Chondrocyte (in vitro differentiated cells): ENCODE results near the gene COL16A1. TPM values are rescaled to one million over a fixed set of nuclear protein-coding genes. Genes with fewer than 3 reads are reported as not detected.

Experiments
- DNase-seq: peaks from one replicate; pipeline ENCODE4 v3.0.0; 2021; ENCODE audit warnings: mixed read lengths, low spot score
- H3K27ac Mint-ChIP-seq: one replicate; pipeline ENCODE4 v1.8.0; 2021; ENCODE audit warnings: mild to moderate bottlenecking, moderate library complexity, mixed read lengths; ENCODE audit not compliant: unreplicated experiment
- H3K27me3 Mint-ChIP-seq: 2 replicates; pipeline ENCODE4 v1.8.0; 2021; ENCODE audit warnings: low read depth, mixed read lengths
- H3K36me3 Mint-ChIP-seq: 2 replicates; pipeline ENCODE4 v1.8.0; 2021; ENCODE audit warnings: low read depth, mixed read lengths
- H3K4me1 Mint-ChIP-seq: 2 replicates; pipeline ENCODE4 v1.8.0; 2021; ENCODE audit warnings: low read depth, mild to moderate bottlenecking, mixed read lengths
- H3K4me3 Mint-ChIP-seq: one replicate; pipeline ENCODE4 v1.8.0; 2021; ENCODE audit warnings: mild to moderate bottlenecking, moderate library complexity, mixed read lengths; ENCODE audit not compliant: unreplicated experiment
- H3K9me3 Mint-ChIP-seq: 2 replicates; pipeline ENCODE4 v1.8.0; 2021; ENCODE audit warnings: low read depth, mixed read lengths
- total RNA-seq: library from RNA; stranded (reverse); gene quantifications from 3 replicates; pipeline ENCODE4 v1.2.1, GENCODE V29; 2021
- TF ChIP-seq, protein P1 (sequence below): fragments of 200-600 bp; sonication (generic); IDR thresholded peaks from 2 replicates; pipeline ENCODE4 v1.5.0; 2021; ENCODE audit warnings: antibody characterized with exemption, mild to moderate bottlenecking, moderate library complexity

The COL16A1 gene
- total RNA-seq, 1 donor from 2014 or later = 230 TPM

DNA sequence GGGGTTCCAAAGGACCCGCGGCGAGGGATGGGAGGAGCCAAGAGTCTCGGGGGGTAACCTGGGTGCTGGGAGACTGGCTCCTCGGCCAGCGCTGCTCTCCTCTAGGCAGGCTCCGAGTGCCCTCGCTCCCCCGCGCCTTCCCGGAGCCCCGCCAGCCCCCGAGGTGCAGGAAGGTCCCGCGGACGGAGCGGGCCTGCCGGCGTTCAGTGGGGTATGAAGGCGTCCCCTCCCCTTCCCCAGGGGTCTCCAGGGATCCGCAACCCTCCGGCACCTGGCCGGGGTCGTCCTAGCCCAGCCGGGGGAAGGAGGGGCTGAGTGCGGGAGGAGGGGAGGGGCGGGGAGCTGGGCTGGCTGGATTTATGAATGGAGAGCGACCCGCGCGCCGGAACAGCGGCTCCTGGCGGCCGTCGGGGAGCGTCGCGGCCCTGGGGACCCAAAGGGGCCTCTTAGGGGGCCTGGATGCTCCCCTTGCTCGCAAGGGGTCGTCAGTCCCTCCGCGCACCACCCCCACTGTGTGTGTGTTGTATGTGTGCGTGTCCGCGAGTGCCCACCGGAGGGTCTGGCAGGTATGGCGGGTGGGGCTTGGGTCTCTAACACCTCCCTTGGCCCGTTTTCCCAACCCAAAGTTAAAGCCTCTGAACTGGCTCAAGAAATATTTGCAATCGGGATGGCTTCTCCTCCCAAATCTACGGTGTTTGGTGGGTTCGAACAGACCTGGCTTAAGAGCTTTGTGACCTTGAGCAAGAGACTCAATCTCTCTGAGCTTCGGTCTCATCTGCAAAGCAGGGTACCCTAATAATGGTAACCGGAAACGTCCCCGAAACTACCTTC is 85.7 kb downstream of the COL16A1 start:
- TF ChIP-seq, protein P1, sequence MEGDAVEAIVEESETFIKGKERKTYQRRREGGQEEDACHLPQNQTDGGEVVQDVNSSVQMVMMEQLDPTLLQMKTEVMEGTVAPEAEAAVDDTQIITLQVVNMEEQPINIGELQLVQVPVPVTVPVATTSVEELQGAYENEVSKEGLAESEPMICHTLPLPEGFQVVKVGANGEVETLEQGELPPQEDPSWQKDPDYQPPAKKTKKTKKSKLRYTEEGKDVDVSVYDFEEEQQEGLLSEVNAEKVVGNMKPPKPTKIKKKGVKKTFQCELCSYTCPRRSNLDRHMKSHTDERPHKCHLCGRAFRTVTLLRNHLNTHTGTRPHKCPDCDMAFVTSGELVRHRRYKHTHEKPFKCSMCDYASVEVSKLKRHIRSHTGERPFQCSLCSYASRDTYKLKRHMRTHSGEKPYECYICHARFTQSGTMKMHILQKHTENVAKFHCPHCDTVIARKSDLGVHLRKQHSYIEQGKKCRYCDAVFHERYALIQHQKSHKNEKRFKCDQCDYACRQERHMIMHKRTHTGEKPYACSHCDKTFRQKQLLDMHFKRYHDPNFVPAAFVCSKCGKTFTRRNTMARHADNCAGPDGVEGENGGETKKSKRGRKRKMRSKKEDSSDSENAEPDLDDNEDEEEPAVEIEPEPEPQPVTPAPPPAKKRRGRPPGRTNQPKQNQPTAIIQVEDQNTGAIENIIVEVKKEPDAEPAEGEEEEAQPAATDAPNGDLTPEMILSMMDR = peak; percentile 97
- DNase-seq = no peak

DNA sequence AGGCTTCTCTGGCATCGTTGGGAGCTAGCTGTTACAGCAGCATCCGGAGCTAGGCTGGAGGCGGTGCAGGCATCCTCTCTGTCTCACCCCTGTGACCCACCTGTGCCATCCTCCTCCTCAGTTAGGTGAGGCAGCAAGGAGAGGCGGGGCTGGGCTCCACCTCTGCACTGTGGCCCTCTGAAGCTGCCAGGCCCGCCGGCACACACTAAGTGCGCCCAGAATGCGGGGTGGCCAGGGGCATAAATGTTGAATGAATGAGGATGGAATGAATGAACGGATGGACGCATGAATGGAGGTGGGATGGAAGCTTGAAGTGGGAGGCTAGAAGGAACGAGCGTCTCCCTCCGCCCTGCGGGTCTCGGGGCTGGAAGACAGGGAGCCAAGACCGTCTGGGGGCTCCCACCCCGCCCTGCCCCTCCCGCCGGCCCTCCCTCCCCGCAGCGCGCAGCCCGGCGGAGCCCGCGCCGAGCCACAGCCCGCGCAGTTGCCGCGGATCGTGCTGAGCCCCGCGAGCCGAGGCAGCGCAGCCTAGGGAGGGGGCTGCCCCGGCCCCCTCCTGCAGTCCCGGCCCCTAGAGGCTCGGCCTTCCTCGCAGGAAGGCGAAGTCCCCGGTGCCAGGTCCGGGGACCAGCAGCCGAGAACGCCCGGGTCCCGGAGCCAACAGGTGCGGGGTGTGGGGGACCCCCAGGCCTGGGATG is 86.5 kb downstream of the COL16A1 start, which contains the start of gene HCRTR1:
Gene HCRTR1, plus strand, starts transcription at position 472 of the 698 bp plus-strand sequence. CDS start 1,504 bp downstream, outside the sequence.
- Mint-ChIP-seq H3K4me3 (peak within 1 kb of the TSS; percentile 64), H3K27ac (no peak within 1 kb of the TSS), H3K4me1 (peaks cover 10% of the 10 kb centered on the region), H3K36me3 (no peaks in the 10 kb centered on the region), H3K9me3 (no peaks in the 10 kb centered on the region), H3K27me3 (peaks cover 10% of the 10 kb centered on the region)
- TF ChIP-seq, protein P1 = no peak
- no peak for DNase-seq

More for the DNA sequence above, 85.7 kb downstream of the COL16A1 start:
- Mint-ChIP-seq H3K4me1 (peaks cover 10% of the 10 kb centered on the region), H3K27ac (no peak overlapping the region), H3K27me3 (peaks cover 10% of the 10 kb centered on the region), H3K4me3 (peak overlapping the region; percentile 47), H3K9me3 (no peaks in the 10 kb centered on the region), H3K36me3 (no peaks in the 10 kb centered on the region)

DNA sequence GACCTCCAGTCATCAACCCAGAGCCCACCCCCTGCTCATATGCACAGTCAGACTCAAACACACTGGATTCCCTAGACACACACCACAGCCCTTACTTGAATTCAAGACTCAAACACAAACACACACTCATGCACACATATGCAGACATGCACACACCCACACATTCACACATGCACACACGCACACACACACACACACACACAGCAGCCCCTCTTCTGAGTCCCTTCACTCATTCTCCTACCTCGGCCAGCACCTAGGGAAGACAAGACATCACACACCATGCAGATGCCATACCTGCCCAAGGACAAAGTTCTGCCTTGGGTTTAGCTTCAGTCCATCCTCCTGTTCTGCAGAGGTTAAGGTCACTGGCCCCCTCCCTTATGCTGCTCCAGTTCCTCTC is 87.9 kb downstream of the COL16A1 start:
- Mint-ChIP-seq H3K27ac (peak overlapping the region; percentile 24), H3K4me1 (peaks cover 10% of the 10 kb centered on the region), H3K4me3 (no peak overlapping the region), H3K9me3 (no peaks in the 10 kb centered on the region), H3K36me3 (no peaks in the 10 kb centered on the region), H3K27me3 (peaks cover 10% of the 10 kb centered on the region)
- DNase-seq = no peak
- TF ChIP-seq, protein P1 = no peak

DNA sequence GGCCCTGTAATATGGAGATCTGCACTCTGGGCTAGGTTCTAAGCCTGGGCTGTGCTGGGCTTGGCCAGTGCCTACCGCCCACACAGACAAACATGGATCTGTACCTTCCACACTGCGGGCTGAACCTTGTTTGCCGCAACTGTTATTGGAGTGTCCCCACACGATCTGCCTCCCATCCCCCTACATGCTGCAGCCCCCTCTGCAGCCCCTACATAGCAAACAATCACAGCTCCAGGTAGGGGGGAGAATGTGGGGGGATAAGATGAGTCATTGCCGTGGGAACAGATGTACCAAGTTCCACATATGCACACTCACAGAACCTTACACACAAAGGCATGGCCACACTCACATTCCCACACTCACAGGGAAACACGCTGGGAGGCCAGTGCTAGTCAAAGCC is 88.4 kb downstream of the COL16A1 start:
- peaks cover 10% of the 10 kb centered on the region for H3K4me1 Mint-ChIP-seq
- H3K9me3 Mint-ChIP-seq = no peaks in the 10 kb centered on the region
- DNase-seq = no peak
- peaks cover 10% of the 10 kb centered on the region for H3K27me3 Mint-ChIP-seq
- H3K4me3 Mint-ChIP-seq = no peak overlapping the region
- TF ChIP-seq, protein P1 = no peak
- peak overlapping the region; percentile 24 for H3K27ac Mint-ChIP-seq
- H3K36me3 Mint-ChIP-seq = no peaks in the 10 kb centered on the region

DNA sequence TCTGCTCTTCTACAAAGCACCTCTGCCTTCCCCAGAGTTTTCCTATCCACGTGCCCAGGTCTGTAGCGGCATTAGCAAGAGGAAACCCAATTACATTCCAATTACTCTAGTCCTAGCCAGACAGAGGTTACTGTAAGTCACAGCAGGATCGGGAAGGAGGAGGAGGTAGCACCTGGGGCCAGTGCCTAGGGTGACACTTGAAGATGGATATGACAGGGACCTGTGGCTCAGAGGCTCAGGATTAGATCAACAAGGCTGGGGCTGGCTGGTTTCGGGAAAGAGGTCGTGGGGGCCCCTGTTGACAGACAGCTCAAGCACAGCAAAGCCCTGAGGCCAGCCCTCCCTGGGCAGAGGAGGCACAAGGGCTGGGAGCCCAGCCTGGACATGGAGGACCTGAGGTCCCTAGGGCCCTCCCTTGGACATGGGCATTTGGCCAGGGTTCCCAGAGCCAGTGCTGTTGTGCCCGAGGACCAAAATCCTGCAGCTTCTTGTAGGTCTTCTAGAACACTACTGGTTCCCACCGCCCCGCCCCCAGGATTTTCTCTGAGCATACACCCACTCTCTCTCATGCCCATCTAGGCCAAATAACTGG is 89.3 kb downstream of the COL16A1 start:
- no peak overlapping the region for H3K27ac Mint-ChIP-seq
- TF ChIP-seq, protein P1 = no peak
- no peak overlapping the region for H3K4me3 Mint-ChIP-seq

More for the DNA sequence above, 89.3 kb downstream of the COL16A1 start:
- H3K36me3 Mint-ChIP-seq = no peaks in the 10 kb centered on the region
- H3K4me1 Mint-ChIP-seq = peaks cover 10% of the 10 kb centered on the region
- H3K9me3 Mint-ChIP-seq = no peaks in the 10 kb centered on the region
- peaks cover 7% of the 10 kb centered on the region for H3K27me3 Mint-ChIP-seq
- no peak for DNase-seq
